SU-DHL-6 (cell line): Measurements from ENCODE around the gene KLRC3.

Experiments
- EZH2phosphoT487 ChIP-seq: fragments of 200-600 bp; sonication (generic), shearing (Covaris generic); conservative IDR thresholded peaks from 2 replicates; pipeline ENCODE4 v1.6.1; 2018; ENCODE audit warnings: mild to moderate bottlenecking, antibody characterized with exemption, low read length, moderate library complexity, mixed read lengths
- TF ChIP-seq, protein P1 (sequence below): fragments of 200-600 bp; sonication (generic); IDR thresholded peaks from one replicate; pipeline ENCODE4 v1.5.1; 2017; ENCODE audit warnings: antibody characterized with exemption, mild to moderate bottlenecking, low read length, moderate library complexity; ENCODE audit not compliant: insufficient read depth, poor library complexity, severe bottlenecking

- TF ChIP-seq, protein P1, sequence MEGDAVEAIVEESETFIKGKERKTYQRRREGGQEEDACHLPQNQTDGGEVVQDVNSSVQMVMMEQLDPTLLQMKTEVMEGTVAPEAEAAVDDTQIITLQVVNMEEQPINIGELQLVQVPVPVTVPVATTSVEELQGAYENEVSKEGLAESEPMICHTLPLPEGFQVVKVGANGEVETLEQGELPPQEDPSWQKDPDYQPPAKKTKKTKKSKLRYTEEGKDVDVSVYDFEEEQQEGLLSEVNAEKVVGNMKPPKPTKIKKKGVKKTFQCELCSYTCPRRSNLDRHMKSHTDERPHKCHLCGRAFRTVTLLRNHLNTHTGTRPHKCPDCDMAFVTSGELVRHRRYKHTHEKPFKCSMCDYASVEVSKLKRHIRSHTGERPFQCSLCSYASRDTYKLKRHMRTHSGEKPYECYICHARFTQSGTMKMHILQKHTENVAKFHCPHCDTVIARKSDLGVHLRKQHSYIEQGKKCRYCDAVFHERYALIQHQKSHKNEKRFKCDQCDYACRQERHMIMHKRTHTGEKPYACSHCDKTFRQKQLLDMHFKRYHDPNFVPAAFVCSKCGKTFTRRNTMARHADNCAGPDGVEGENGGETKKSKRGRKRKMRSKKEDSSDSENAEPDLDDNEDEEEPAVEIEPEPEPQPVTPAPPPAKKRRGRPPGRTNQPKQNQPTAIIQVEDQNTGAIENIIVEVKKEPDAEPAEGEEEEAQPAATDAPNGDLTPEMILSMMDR = no peak
- TF ChIP-seq EZH2phosphoT487 = no peak
These were observed 49.3 kb upstream of the KLRC3 start for GRCh38 chr12:10469701-10470100.
